SK-N-SH treated with all-trans-retinoic acid at 6 μM for 48 hours (cell line): ENCODE measurements around the gene NTN3.

ENCODE experiments used
- CSDC2 ChIP-seq: fragments of 250-450 bp; sonication (Bioruptor Pico); IDR thresholded peaks from 2 replicates; pipeline ENCODE4 v1.5.0; 2020; ENCODE audit warnings: mild to moderate bottlenecking, moderate library complexity
- PPARA ChIP-seq: fragments of 250-450 bp; sonication (Bioruptor Pico); IDR thresholded peaks from 2 replicates; pipeline ENCODE4 v1.5.0; 2020; ENCODE audit warnings: mild to moderate bottlenecking, borderline replicate concordance
- RARB ChIP-seq: fragments of 250-450 bp; sonication (Bioruptor Pico); IDR thresholded peaks from 2 replicates; pipeline ENCODE4 v1.8.0; 2021; ENCODE audit warnings: mild to moderate bottlenecking, moderate library complexity
- TOX ChIP-seq: fragments of 250-450 bp; sonication (Bioruptor Pico); IDR thresholded peaks from 2 replicates; pipeline ENCODE4 v1.8.0; 2021; ENCODE audit warnings: mild to moderate bottlenecking, moderate library complexity, borderline replicate concordance
- ZFP3 ChIP-seq: fragments of 250-450 bp; sonication (Bioruptor Pico); IDR thresholded peaks from 2 replicates; pipeline ENCODE4 v1.5.0; 2020; ENCODE audit warnings: mild to moderate bottlenecking, moderate library complexity
- TF ChIP-seq, protein P1 (sequence below): fragments of 250-450 bp; sonication (Bioruptor Pico); IDR thresholded peaks from 2 replicates; pipeline ENCODE4 v1.5.1; 2020; ENCODE audit warnings: low read depth, mild to moderate bottlenecking, moderate library complexity

- TF ChIP-seq CSDC2 (CRISPR knock-in tag) (no peak), RARB (CRISPR knock-in tag) (no peak), TOX (CRISPR knock-in tag) (no peak), ZFP3 (CRISPR knock-in tag) (no peak), PPARA (CRISPR knock-in tag) (no peak)
- TF ChIP-seq, protein P1, sequence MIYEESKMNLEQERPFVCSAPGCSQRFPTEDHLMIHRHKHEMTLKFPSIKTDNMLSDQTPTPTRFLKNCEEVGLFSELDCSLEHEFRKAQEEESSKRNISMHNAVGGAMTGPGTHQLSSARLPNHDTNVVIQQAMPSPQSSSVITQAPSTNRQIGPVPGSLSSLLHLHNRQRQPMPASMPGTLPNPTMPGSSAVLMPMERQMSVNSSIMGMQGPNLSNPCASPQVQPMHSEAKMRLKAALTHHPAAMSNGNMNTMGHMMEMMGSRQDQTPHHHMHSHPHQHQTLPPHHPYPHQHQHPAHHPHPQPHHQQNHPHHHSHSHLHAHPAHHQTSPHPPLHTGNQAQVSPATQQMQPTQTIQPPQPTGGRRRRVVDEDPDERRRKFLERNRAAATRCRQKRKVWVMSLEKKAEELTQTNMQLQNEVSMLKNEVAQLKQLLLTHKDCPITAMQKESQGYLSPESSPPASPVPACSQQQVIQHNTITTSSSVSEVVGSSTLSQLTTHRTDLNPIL (CRISPR knock-in tag): no peak
Measured at GRCh38 chr16:2466667-2467527, 4.2 kb upstream of the NTN3 start.
